ENCODE measurements around the gene DYNC1H1.
"Not testable (repeated sequence)": the region's sequence is repeated elsewhere in the genome, so short reads cannot be mapped to it uniquely, and the experiment has no call there.

Gene DYNC1H1

DNA sequence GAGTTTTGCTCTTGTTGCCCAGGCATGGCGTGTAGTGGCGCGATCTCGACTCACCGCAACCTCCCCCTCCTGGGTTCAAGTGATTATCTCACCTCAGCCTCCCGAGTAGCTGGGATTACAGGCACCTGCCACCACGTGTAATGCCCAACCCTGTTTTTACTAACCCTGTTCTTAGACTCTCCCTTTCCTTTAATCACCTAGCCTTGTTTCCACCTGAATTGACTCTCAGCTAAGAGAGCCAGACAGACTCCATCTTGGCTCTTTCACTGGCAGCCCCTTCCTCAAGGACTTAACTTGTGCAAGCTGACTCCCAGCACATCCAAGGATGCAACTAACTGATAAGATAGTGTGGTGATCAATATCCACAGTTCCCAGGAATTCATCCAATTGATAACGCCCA lies 100.2 kb downstream of the DYNC1H1 start:
- DNase-seq (ENCODE audit: low read depth): not testable (repeated sequence)

DNA sequence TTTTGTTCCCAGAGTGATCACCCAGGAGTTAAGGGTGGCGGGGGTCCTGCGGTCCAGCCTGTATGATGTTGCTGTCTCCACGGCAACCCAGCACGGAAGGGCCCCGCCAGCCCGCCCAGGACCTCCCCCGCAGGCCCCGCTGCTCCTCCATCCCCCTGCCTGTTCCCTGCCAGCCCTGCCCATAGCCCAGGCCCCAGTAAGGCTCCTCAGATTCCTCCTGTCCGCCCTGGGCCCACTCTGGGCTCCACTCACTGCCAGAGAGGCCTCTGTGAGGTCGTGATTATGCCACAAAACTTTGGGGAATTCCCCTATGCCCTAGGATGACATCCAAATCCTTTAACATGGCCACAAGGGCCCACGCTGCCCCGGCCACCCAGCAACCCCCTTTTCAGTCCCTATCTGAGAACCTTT lies 101.7 kb downstream of the DYNC1H1 start:
- DNase-seq (ENCODE audit: low read depth): no peak

DNA sequence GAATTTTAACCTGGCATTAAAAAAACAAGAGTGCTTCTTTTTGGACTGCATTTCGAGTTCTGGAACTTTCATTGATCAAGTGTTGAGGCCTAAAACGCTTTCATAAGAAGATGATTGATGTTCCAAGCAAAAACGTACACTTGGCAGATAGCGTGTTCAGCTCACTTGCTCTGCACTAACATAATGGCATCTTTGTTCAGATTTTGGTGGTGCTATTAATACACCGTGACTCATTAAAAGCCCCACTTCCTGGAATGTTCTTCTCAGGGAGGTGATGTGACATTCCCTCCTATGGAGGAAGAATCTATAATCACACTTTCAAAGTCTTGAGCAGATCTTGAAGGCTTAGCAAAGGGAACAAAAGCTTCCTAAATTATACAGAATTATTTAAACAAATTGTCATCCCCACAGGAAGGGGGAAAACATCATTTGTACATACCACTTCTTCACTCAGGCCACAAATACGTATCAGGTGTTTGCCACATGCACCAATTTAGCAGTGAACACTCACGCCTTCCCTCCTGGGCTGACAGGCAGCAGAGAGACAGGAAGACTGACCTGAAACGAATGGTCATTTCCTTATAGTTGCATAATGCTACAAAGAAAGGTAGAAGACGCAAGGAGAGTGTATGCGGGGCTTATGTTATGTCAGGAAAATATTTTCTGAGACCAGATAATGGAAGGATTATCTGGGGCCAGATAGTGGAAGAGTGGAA lies 107.1 kb downstream of the DYNC1H1 start:
- DNase-seq (ENCODE audit: low read depth): no peak

DNA sequence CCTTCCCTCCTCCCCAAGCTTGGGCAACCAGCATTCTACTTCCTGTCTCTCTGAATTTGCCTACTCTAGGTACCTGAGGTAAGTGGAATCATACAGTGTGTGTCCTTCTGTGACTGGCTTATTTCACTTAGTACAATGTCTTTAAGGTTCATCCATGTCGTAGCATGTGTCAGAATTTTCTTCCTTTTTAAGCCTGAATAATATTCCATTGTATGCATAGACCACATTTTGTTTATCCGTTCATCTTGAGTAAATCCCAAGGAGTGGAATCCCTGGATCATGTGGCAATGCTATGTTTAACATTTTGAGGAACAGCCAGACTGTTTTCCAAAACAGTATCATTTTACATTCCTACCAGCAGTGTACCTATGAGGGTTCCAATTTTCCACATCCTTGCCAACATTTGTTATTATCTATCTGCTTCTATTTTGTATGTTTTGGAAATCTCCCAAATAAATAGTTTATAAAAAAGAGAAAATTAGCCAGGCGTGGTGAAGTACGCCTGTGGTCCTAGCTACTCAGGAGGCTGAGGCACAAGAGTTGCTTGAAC lies 110.1 kb downstream of the DYNC1H1 start:
- DNase-seq (ENCODE audit: low read depth): no peak

DNA sequence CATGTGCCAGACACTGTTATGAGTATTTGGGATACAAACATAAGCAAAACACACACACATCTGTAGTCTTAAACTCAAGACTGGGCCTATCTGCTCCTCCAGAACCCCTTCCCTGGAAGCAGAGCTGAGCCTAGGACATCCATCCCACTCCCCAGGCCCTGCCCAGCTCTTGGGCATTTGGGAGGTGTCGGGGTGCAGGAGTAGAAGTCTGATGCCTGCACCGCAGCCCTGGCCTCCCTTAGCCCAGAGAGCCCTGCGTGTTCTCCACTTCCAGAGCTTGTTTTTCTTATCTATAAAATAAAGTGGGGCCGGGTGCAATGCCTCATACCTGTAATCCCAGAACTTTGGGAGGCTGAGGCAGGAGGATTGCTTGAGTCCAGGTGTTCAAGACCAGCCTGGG lies 110.8 kb downstream of the DYNC1H1 start:
- no peak for DNase-seq (ENCODE audit: low read depth)

DNA sequence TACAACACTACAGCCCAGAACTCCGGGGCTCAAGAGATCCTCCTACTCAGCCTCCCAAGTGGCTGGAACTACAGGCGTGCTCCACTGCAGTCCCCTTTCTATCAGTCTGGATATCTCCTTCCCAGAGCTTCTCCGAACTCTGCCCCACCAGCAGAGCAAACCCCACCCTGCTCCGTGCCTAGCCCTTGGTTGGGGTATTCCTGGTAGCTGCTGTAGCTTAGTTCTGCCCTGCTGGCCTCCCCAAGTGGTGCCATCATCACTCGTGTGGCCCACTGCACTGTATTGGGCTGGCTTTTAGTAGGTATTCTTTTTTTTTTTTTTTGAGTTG lies 113.0 kb downstream of the DYNC1H1 start:
- no peak for DNase-seq (ENCODE audit: low read depth)

DNA sequence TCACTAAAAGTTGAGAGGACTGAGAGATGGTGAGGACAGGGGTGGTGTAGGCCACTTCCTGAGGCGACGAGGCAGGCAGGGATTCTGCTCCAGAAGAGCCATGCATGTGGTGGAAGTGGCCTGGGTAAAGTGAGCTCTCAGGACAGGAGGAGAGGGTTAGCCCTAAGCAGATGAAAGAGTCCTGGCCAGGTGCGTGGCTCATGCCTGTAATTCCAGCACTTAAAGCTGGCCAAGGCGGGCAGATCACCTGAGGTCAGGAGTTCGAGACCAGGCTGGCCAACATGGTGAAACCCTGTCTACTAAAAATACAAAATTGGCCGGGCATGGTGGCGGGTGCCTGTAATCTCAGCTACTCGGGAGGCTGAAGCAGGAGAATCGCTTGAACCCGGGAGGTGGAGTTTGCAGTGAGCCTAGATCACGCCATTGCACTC lies 114.0 kb downstream of the DYNC1H1 start:
- DNase-seq (ENCODE audit: low read depth): not testable (repeated sequence)

DNA sequence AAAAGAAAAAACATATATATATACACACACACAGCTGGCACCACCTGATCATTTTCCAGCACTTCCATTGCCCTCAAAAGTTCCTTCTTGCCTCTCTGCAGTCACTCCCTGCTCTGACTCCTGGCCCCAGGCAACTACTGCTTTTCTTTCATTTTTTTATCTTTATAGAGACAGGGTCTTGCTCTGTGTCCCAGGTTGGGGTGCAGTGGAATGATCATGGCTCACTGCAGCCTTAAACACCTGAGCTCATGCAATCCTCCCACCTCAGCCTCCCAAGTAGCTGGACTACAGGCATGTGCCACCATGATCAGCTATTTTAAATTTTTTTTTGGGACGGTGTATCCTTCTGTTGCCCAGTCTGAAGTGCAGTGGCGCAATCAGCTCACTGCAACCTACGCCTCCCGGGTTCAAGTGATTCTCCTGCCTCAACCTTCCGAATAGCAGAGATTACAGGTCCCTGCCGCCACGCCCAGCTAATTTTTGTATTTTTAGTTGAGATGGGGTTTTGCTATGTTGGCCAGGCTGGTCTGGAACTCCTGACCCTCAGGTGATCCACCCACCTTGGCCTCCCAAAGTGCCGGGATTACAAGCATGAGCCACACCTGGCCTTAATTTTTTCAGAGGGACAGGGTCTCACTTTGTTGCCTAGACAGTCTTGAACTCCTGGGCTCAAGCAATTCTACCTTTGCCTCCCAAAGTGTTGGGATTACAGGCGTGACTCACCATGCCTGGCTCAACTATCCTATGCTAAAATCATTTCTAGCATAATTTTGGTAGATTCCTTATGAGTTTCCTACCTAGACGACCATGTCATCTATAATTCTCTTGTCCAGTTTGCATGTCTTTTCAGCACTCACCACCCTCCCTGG lies 114.7 kb downstream of the DYNC1H1 start:
- no peak for DNase-seq (ENCODE audit: low read depth)

DNA sequence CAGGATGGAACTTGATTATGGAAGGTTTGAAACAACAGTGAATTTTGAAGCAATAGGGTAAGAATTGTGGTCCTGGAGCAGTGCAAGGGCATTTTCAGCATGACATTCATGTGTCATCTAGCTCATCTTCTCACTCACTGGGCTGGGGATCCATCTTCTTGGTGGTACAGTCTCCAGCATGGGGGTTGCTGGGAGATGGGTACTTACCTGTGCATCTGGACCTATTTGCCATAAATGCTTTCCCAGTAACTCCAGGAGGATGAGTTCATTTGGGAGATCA lies 115.3 kb downstream of the DYNC1H1 start:
- DNase-seq (ENCODE audit: low read depth): no peak

DNA sequence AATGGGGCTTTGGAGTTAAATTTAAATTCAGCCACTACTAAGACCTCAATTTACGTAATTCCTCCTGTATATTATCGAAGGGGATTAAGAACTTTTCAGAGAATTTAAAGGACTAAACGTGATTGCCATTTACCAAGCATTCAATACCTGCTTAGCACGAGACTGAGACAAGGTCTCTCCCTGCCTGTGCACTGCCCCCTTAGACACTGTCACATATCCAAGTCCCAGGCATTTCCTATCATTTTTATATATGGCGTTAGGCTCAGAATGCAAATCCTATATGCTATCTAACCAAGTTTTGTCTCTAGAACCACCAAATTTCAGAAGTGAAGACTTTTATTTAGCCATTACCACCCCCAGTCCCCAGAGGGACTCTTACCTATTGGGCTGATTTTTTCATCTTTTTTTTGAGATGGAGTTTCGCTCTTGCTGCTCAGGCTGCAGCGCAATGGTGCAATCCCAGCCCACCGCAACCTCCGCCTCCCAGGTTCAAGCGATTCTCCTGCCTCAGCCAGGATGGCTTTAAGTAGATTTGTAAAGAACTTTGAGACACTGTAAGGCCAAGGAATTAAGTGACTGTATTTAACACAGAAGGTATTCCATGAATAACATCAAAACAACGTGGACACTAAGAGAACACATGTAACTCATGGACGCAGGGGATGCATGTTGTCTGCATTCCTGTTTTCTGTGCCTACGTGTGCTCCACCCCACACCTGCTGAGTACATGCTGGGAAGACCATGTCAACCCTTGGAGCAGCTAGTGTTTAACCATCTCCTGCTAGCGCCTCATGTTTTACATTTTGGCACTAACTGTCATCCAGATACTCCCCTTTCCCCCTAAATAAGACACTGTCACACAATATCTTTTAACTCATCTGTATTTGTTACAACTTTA lies 116.1 kb downstream of the DYNC1H1 start:
- no peak for DNase-seq (ENCODE audit: low read depth)

DNA sequence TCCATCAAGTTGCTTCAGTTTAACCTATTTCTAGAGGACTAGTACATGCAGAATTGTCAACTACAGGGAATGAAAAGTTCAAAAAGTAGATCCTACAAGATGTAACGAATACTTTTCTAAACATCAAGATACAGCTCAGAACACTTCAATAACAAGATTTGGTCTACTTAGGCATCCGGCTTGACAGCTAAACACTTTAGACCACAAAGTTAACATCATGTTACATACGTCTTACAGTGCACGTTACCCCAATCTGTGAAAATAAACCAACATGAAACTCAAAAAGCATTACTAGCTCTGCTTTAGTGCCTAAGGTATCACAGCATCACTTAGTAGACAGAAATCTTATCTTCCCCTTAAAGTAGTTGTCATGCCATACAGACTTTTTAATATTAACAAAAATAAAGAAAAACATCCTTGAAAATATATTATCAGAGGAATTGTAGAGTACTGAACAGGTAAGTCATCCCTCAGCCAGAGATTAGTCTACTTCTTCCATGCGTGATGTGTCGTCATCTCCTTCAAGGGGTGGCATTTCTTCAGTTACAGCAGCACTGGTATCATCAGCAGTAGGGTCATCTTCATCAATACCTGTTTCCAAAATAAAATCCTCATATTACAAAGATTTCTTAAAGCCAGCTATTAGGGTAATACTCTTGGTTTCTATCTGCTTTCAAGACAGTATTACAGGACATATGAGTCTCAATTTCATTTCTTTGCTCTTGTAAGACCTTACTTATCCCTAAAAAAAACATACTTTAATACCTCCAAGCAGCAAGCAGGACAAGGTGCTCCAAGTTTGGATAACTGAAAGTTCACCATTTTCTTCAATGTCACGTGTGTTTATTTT lies 117.1 kb downstream of the DYNC1H1 start:
- no peak for DNase-seq (ENCODE audit: low read depth)

DNA sequence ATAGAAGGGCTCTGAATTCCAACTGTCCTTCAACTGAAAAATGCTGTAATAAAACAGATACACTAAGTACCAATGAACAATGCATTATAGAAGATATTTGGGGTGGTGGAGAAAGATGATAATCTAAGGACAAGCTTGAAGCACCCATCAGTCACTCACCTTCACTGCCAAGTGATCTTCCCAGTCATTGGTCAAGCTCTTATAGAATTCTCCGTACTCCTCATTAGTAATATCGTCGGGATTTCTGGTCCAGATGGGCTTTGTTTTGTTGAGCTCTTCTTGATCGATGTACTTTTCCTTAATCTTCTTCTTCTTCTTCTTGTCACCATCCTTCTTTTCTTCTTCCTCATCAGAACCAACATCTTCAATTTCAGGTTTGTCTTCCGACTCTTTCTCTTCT lies 120.1 kb downstream of the DYNC1H1 start:
- DNase-seq (ENCODE audit: low read depth): not testable (repeated sequence)

DNA sequence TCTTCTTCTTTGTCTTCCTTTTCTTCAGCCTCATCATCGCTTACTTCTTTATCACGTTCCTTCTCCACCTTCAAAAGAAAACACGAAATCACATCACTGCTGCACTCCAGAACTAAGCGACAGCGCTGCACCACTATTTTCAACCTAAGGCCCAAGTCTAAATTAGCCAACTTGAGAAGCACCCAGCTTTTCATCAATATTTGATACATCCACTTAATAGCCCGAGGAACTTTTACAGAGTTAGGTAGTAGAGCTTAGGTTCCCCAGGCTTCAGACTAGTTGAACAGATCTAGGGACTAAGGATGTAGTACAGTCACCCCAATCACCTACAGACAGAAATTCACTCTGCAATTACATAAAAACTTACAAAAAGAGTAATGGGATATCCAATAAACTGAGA lies 120.6 kb downstream of the DYNC1H1 start:
- no peak for DNase-seq (ENCODE audit: low read depth)

DNA sequence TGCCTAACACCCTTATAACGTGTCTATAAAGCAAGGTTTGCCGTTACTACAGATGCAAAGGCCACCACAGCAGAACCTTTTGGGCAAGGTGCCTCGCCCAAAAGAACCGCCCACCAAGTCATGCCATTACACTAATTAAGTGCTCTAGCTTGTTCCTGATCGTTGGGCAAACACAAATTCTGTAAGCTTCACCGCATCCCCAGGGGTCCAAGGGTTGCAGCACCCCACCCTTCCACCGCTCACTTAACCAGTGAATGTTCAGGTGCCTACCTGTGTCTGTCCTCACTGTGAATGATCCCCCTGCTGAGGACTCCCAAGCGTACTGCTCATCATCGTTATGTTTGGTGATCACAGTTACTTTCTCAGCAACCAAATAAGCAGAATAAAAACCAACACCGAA lies 121.1 kb downstream of the DYNC1H1 start:
- DNase-seq (ENCODE audit: low read depth): no peak

DNA sequence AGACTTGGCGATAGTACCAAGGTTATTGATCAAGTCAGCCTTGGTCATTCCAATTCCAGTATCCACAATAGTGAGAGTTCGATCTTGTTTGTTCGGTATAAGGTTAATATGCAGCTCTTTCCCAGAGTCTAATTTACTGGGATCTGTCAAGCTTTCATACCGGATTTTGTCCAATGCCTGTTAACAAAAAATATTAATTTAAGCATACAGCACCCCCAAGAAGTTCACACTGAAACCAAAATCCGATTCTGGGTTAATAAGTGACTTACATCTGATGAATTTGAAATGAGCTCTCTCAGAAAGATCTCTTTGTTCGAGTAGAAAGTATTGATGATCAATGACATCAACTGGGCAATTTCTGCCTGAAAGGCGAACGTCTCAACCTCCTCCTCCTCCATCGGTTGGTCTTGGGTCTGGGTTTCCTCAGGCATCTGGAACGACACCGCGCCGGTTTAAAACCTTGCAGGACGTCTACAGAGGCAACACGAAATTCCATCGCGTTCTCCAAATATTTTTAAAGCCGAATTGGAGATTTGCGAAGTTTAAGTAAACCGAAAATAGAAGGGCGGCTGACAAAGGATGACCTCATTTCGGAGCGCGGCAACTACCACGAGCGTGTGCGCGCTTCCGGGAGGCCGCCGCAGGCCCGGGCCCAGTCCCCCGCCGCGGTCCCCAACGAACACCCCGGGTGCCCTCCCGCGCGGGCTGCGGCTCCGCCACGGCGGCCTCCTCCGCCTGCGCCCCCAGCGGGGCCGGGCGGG lies 121.8 kb downstream of the DYNC1H1 start:
- DNase-seq (ENCODE audit: low read depth): peak; percentile 54

DNA sequence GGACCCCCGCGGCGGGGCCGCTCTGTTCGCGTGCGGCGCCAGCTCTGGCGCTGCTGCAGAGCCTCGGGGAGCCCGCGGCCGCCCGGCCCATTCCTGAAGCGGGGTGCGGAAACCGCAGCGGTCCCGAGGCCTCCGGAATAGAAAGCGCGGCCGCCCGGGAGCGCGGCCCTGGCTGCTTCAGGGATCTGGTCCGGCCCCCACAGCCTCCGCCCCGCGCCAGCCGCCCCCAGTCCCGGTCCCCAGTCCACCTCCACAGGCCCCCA lies 122.3 kb downstream of the DYNC1H1 start:
- DNase-seq (ENCODE audit: low read depth): no peak

DNA sequence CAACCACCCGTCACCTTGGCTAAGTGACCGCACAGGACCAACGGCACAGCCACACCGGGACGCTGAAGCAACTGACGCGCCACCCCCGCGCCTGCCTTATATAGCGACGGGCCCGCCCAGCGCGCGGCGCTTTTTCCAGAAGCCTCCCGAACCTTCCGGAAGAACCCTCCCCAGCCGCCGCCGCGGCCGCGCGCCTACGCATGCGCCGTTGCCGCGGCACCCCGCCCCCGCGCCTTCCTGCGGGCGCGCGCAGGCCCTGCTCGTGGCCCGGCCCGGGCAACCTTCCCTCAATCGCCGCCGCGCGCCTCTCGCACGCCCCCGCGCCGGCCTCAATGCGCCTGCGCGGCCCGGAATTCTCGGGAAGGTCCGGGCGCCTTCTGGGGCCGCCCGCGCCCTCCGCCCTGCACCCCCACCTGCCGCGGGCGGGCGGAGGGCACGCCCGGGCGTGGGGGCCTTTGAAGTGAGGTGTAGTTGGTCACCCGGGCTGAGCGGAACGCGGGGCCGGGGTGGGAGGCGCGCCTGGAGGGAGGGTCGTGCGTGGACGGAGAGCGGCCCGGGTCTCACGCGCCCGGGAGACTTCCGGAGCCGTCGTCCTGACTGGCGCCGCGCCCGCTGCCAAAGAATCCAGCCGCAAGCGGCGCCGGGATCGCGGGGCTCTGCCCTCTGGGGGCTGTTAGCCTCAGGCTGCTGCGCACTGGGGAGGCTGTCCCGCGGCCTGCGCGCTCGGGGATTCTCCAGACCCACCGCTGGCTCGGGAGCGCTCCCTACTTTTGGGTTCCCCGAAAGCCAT lies 122.8 kb downstream of the DYNC1H1 start, which contains the start of gene HSP90AA1:
HSP90AA1 (minus strand) TSS at position 73 of the 790 bp plus-strand sequence. CDS start 666 bp downstream, outside the sequence.
- peak; percentile 97 for DNase-seq (ENCODE audit: low read depth)

DNA sequence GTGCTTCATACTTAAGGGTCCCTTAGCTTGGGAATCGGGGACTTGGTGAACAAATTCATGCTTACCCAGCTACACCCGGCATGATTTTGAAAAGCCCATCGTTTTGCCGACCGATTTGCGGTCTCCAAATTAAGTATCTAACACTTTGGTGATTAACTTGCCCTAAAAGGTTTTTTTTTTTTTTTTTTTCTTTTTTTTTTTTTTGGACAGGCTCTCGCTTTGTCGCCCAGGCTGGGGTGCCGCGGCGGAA lies 123.3 kb downstream of the DYNC1H1 start:
- DNase-seq (ENCODE audit: low read depth): no peak

DNA sequence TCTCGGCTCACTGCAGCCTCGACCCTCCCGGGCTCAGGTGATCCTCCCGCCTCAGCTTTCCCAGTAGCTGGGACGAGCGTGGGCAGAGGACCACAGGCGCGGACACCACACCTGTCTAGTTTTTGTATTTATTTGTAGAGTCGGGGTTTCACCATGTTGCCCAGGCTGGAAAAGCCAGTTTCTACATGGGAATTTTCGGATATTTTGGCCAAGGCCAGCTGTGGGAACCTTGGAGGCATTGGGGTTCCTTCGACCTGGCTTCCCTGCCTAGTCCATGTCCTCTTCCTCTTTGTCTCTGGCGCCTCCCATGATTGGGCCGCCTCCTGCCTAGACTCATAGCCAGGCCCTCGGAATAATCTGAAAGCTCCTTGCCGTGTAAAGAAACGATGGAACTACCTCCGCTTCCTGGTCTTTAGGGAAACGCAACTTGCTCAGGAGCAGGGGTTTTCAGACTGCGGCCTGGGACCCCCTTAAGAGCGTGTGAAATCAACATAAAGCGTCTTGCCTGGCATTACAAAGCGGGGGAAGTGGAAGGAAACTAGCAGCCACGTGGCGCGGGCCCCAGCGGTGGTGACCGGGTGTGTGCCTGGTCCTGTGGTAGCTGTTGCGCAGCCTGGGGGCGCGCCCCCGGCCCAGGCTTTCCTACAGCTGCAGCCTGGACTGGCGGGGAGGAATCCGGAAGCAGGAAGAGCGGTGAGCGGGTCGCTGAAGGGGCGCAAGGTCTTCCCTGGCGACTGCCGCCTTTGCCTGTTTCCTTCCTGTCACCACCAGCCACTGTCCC lies 123.8 kb downstream of the DYNC1H1 start:
- peak; percentile 34 for DNase-seq (ENCODE audit: low read depth)
